ENCODE measurements around the gene DIRAS1.

Gene DIRAS1

DNA sequence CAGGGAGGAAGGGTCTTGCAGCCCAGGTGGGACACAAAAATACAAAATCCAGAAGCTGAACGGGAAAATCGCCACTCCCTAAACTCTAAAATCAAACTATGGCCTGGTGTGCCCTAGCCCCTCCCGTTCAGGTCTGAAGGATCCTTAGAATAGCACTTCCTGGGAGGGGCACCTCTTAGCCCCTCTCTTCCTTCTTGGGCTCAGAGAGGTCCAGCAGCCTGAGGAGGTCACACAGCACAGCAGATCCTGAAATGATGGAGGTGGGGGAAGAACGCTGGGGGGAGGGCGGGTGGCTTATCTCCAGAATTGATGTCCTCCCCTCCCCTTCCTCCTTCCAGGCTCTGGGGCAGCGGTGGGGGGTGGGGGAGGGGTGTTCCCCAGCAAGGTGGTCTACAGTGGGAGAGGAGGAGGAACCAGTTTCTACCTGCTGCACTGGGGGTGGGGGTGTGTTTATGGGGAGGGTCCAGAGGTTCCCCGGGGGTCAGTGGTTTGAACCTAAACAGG is 1.9 kb downstream of the DIRAS1 start:
- Histone ChIP-seq H3K9ac (ENCODE audit: low read length) (no peak overlapping the region), H3K79me2 (ENCODE audit: low read length) (no peaks in the 10 kb centered on the region), H3K4me1 (ENCODE audit: low read length) (no peaks in the 10 kb centered on the region), H3K4me3 (ENCODE audit: low read length) (no peak overlapping the region), H4K20me1 (ENCODE audit: insufficient read depth, low read length) (no peaks in the 10 kb centered on the region), H3K9me3 (ENCODE audit: insufficient read depth, low read length) (peaks cover 7% of the 10 kb centered on the region), H3K4me2 (ENCODE audit: low read length) (no peak overlapping the region), H3K27ac (ENCODE audit: low read length) (no peak overlapping the region), H3K27me3 (ENCODE audit: low read depth, low read length) (peaks cover 4% of the 10 kb centered on the region; the same call in 1 of the 2 replicates), H3K36me3 (replicated peaks; ENCODE audit: low read depth, low read length) (no peaks in the 10 kb centered on the region), H2AFZ (ENCODE audit: low read depth, low read length) (no peak overlapping the region)
- TF ChIP-seq CTCF (IDR thresholded peaks at IDR 0.05; ENCODE audit: low read depth, low read length): no peak
- TF ChIP-seq EZH2phosphoT487 (IDR thresholded peaks at IDR 0.05; ENCODE audit: low read depth): no peak

DNA sequence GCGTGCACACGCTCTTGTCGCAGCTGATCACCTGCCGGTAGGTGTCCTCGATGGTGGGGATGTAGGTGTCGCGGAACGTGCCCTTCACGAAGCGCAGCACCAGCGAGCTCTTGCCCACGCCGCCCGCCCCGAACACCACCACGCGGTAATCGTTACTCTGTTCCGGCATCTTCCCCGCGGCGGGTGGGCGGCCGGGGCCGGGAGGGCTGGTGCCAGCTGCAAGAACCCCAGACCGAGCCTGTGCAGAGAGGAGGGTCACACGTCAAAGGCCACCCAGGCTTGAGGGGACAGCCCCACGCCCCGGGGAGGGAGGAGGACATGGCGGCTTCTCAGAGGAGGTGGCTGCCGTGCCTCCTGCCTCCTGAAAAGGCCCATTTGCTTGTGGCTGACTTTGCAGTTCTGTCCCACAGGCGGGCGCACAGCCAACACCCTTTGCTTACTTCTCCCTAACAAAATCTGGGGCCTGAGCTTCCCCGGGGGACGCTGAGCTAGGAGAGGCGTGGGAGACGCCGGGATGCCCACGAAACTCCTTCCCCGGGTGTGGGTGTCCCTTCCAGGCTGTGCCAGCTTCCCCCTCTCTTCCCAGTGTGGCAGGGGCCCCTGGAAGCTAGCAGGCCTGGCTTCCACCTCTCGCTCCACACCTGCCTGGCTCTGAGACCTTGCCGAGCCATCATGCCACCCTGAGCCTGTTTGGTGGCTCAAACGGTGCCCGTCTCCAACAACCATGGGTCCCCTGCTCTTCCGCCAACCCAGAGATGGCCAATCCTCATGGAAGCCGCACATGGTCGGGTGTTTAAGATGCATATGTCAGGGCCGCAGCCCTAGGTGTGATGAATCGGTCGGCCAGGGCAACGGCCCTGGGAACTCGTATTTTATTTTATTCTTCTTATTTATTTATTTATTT is 3.3 kb downstream of the DIRAS1 start:
- TF ChIP-seq EZH2phosphoT487 (IDR thresholded peaks at IDR 0.05; ENCODE audit: low read depth) (no peak), CTCF (IDR thresholded peaks at IDR 0.05; ENCODE audit: low read depth, low read length) (no peak)

GRCh38 chr19:2716722-2717637 is 4.2 kb downstream of the DIRAS1 start:
- H3K4me3 ChIP-seq (ENCODE audit: low read length): no peak overlapping the region
- H4K20me1 ChIP-seq (ENCODE audit: insufficient read depth, low read length): no peaks in the 10 kb centered on the region
- H3K27ac ChIP-seq (ENCODE audit: low read length): no peak overlapping the region
- H3K36me3 ChIP-seq (replicated peaks; ENCODE audit: low read depth, low read length): no peaks in the 10 kb centered on the region
- H2AFZ ChIP-seq (ENCODE audit: low read depth, low read length): no peak overlapping the region
- H3K4me2 ChIP-seq (ENCODE audit: low read length): no peak overlapping the region
- no peaks in the 10 kb centered on the region for H3K4me1 ChIP-seq (ENCODE audit: low read length)
- H3K9me3 ChIP-seq (ENCODE audit: insufficient read depth, low read length): peaks cover 7% of the 10 kb centered on the region
- H3K27me3 ChIP-seq (ENCODE audit: low read depth, low read length): peaks cover 4% of the 10 kb centered on the region; the same call in 1 of the 2 replicates
- TF ChIP-seq CTCF (IDR thresholded peaks at IDR 0.05; ENCODE audit: low read depth, low read length) (no peak), EZH2phosphoT487 (IDR thresholded peaks at IDR 0.05; ENCODE audit: low read depth) (no peak)
- H3K79me2 ChIP-seq (ENCODE audit: low read length): no peaks in the 10 kb centered on the region
- no peak overlapping the region for H3K9ac ChIP-seq (ENCODE audit: low read length)

More for the DNA sequence above, 3.3 kb downstream of the DIRAS1 start:
- Histone ChIP-seq H3K9me3 (ENCODE audit: insufficient read depth, low read length) (peaks cover 7% of the 10 kb centered on the region), H3K27me3 (ENCODE audit: low read depth, low read length) (peaks cover 4% of the 10 kb centered on the region; the same call in 1 of the 2 replicates), H3K79me2 (ENCODE audit: low read length) (no peaks in the 10 kb centered on the region), H3K4me2 (ENCODE audit: low read length) (no peak overlapping the region), H3K36me3 (replicated peaks; ENCODE audit: low read depth, low read length) (no peaks in the 10 kb centered on the region), H3K4me3 (ENCODE audit: low read length) (no peak overlapping the region), H2AFZ (ENCODE audit: low read depth, low read length) (no peak overlapping the region), H3K4me1 (ENCODE audit: low read length) (no peaks in the 10 kb centered on the region), H3K9ac (ENCODE audit: low read length) (no peak overlapping the region), H3K27ac (ENCODE audit: low read length) (no peak overlapping the region), H4K20me1 (ENCODE audit: insufficient read depth, low read length) (no peaks in the 10 kb centered on the region)

Data from OCI-LY3 (cell line).